Uterus (tissue), 4 donors: ENCODE data around the gene SCAI. TPM values are rescaled to one million over a fixed set of nuclear protein-coding genes. Genes with fewer than 3 reads are reported as not detected.

ENCODE experiments used
- DNase-seq, 2 donors: peaks; one replicate each; pipeline ENCODE4 v3.0.0-alpha.2; 2019 to 2020
- H3K27ac ChIP-seq, 2 donors: fragments of 200-600 bp; sonication (generic); 1 replicate in 1 of 2; 2 replicates in 1 of 2; pipeline ENCODE4 v1.5.1; 2016 to 2018
- H3K27me3 ChIP-seq, 2 donors: fragments of 200-600 bp; sonication (generic); one replicate each; pipeline ENCODE4 v1.5.1; 2018 to 2019; ENCODE audit warnings: control low read depth in 1 of 2
- H3K36me3 ChIP-seq, 2 donors: fragments of 200-600 bp; sonication (generic); one replicate each; pipeline ENCODE4 v1.5.1; 2019; ENCODE audit warnings: control low read depth in 1 of 2
- H3K4me1 ChIP-seq, 2 donors: fragments of 200-600 bp; sonication (generic); one replicate each; pipeline ENCODE4 v1.5.1; 2018 to 2019; ENCODE audit warnings: control low read depth in 1 of 2
- H3K4me3 ChIP-seq, 2 donors: fragments of 200-600 bp; sonication (generic); 1 replicate in 1 of 2; 2 replicates in 1 of 2; pipeline ENCODE4 v1.5.1; 2018 to 2019; ENCODE audit warnings: mild to moderate bottlenecking in 1 of 2
- H3K9me3 ChIP-seq, 2 donors: fragments of 200-600 bp; sonication (generic); one replicate each; pipeline ENCODE4 v1.5.1; 2019; ENCODE audit warnings: control low read depth in 1 of 2
- CTCF ChIP-seq, 4 experiments: fragments of 200-600 bp in 2 of 4; fragments of 450-650 bp in 2 of 4; sonication (generic) in 2 of 4; IDR thresholded peaks; one replicate each; pipeline ENCODE4 v1.5.1; 2016 to 2019; ENCODE audit warnings: antibody characterized with exemption in 4 of 4, mild to moderate bottlenecking in 2 of 4, moderate library complexity in 1 of 4
- POLR2A ChIP-seq, 2 donors: fragments of 450-650 bp; IDR thresholded peaks; one replicate each; pipeline ENCODE4 v1.6.1; 2016; ENCODE audit warnings: antibody characterized with exemption in 2 of 2, mild to moderate bottlenecking in 1 of 2, moderate library complexity in 1 of 2
- intact Hi-C: fragments of 100-400 bp; cut with DNase I; formaldehyde crosslinking; loops from one replicate; pipeline ENCODE4 v1.15.1; 2023; ENCODE audit warnings: low total_unique reads
- total RNA-seq, 4 donors: library from RNA; depleted of rRNA in 3 of 4; stranded (reverse); fragments of >200 nt in 3 of 4; gene quantifications; one replicate each; pipeline versions ENCODE4 v1.1.0 to v1.2.4, GENCODE V29; 2014 to 2023
- donor health status: DM: yes; HTN: yes; CAD: no.

Gene SCAI
- total RNA-seq, 4 donors from 2014 or later, result 10.2 to 26.4 (median 14.4) TPM

GRCh38 chr9:124941679-124942561, 201.4 kb downstream of the SCAI start:
- no peaks in the 10 kb centered on the region for H3K27me3 ChIP-seq
- intact Hi-C loops, result no loop called here

GRCh38 chr9:124940894-124941678, 202.2 kb downstream of the SCAI start, which contains the start of gene GOLGA1:
Gene GOLGA1 (minus strand): TSS chr9:124941083. CDS start chr9:124938711, 2,372 bp downstream.
- Histone ChIP-seq H3K36me3 (no peaks in the 10 kb centered on the region), H3K27ac (peak within 1 kb of the TSS; percentile 89 to 90), H3K4me1 (peaks cover 0 to 5% of the 10 kb centered on the region in 2 donors), H3K9me3 (no peaks in the 10 kb centered on the region), H3K4me3 (peak within 1 kb of the TSS; percentile 58 to 71), H3K27me3 (no peaks in the 10 kb centered on the region)
- peak; percentile 95 to 96 for DNase-seq
- TF ChIP-seq POLR2A (IDR thresholded peaks at IDR 0.05) (peak; percentile 79 to 90), CTCF (IDR thresholded peaks at IDR 0.05) (peak in 1 of 4 experiments; percentile 30)
- intact Hi-C loops, result no loop called here

More at GRCh38 chr9:124941679-124942561, 201.4 kb downstream of the SCAI start:
- H3K4me3 ChIP-seq, result peak overlapping the region; percentile 58 to 71
- peak overlapping the region; percentile 89 to 90 for H3K27ac ChIP-seq
- H3K9me3 ChIP-seq, result no peaks in the 10 kb centered on the region
- H3K36me3 ChIP-seq, result no peaks in the 10 kb centered on the region
- peak; percentile 43 to 46 for DNase-seq
- TF ChIP-seq CTCF (IDR thresholded peaks at IDR 0.05), result no peak
- TF ChIP-seq POLR2A (IDR thresholded peaks at IDR 0.05), result no peak
- H3K4me1 ChIP-seq, result peaks cover 0 to 5% of the 10 kb centered on the region in 2 donors

- Histone ChIP-seq H3K36me3 (no peaks in the 10 kb centered on the region), H3K27me3 (no peaks in the 10 kb centered on the region), H3K4me1 (peaks cover 0 to 5% of the 10 kb centered on the region in 2 donors), H3K27ac (peak overlapping the region; percentile 89 to 90), H3K4me3 (peak overlapping the region; percentile 58 to 71), H3K9me3 (no peaks in the 10 kb centered on the region)
- DNase-seq, result no peak
- no peak for TF ChIP-seq POLR2A (IDR thresholded peaks at IDR 0.05)
- TF ChIP-seq CTCF (IDR thresholded peaks at IDR 0.05), result no peak
- intact Hi-C loops, result no loop called here
Observed at GRCh38 chr9:124940521-124940893, 202.8 kb downstream of the SCAI start.

- no peaks in the 10 kb centered on the region for H3K27me3 ChIP-seq
- no peaks in the 10 kb centered on the region for H3K9me3 ChIP-seq
- TF ChIP-seq CTCF (IDR thresholded peaks at IDR 0.05) (no peak), POLR2A (IDR thresholded peaks at IDR 0.05) (no peak)
- intact Hi-C loops, result no loop called here
- no peak for DNase-seq
- H3K27ac ChIP-seq, result peak overlapping the region; percentile 89 to 90
- peaks cover 0 to 5% of the 10 kb centered on the region in 2 donors for H3K4me1 ChIP-seq
- no peaks in the 10 kb centered on the region for H3K36me3 ChIP-seq
- peak overlapping the region; percentile 58 to 71 for H3K4me3 ChIP-seq
Observed at GRCh38 chr9:124939944-124940343, 203.4 kb downstream of the SCAI start.
